A673 (cell line): ENCODE results near the gene RASGEF1C.

ENCODE experiments used
- CTCF ChIP-seq: fragments of 300-800, 200-600 bp; sonication (generic); conservative IDR thresholded peaks from 2 replicates; pipeline ENCODE4 v1.5.1; 2017; ENCODE audit warnings: low read depth, mild to moderate bottlenecking, antibody characterized with exemption, low read length, moderate library complexity, mixed read lengths
- EZH2 ChIP-seq: fragments of 200-600 bp; sonication (generic); IDR thresholded peaks from 2 replicates; pipeline ENCODE4 v1.6.1; 2017; ENCODE audit warnings: borderline replicate concordance, low read depth, mild to moderate bottlenecking, mixed read lengths, antibody characterized with exemption, low read length; ENCODE audit not compliant: poor library complexity, severe bottlenecking

- TF ChIP-seq CTCF (no peak), EZH2 (no peak)
Observed at GRCh38 chr5:180179442-180180420, 29.3 kb downstream of the RASGEF1C start.
